ENCODE results near the gene MSH5.

- no peak for TF ChIP-seq CHD2 (IDR thresholded peaks at IDR 0.05; ENCODE audit: low read length, partially characterized antibody)
- no peak for TF ChIP-seq EHF (CRISPR knock-in tag; IDR thresholded peaks at IDR 0.05)
Measured at GRCh38 chr6:31778193-31778592, 38.4 kb downstream of the MSH5 start.

Measured in A549 (cell line).